WTC11 (cell line): ENCODE measurements around the gene SIM2. TPM values are rescaled to one million over a fixed set of nuclear protein-coding genes. Genes with fewer than 3 reads are reported as not detected.

Source experiments
- ATAC-seq: fragments of 200-7000 bp; cut with Tn5 transposase; 2 replicates; pipeline ENCODE4 v1.10.0; 2021; ENCODE audit warnings: mild to moderate bottlenecking, moderate library complexity
- CTCF ChIA-PET: fragments of 300-600 bp; sonication (Branson Sonifier 250); formaldehyde crosslinking; loops from one replicate; lab custom pipeline; 2021; ENCODE audit warnings: antibody characterized with exemption; lab: Charles Lee
- POLR2A ChIA-PET: fragments of 350-600 bp; sonication (Branson Sonifier 250); formaldehyde crosslinking; loops from one replicate; lab custom pipeline; 2021; ENCODE audit warnings: antibody characterized with exemption; lab: Charles Lee
- DNase-seq: peaks from one replicate; pipeline ENCODE4 v3.0.0; 2021; ENCODE audit warnings: low spot score
- H3K27ac Mint-ChIP-seq: 2 replicates; pipeline ENCODE4 v1.8.0; 2021; ENCODE audit warnings: mixed read lengths
- H3K27me3 Mint-ChIP-seq: 2 replicates; pipeline ENCODE4 v1.8.0; 2021; ENCODE audit warnings: low read depth, mild to moderate bottlenecking, moderate library complexity, mixed read lengths
- H3K36me3 Mint-ChIP-seq: 2 replicates; pipeline ENCODE4 v1.8.0; 2021; ENCODE audit warnings: mixed read lengths
- H3K4me1 Mint-ChIP-seq: 2 replicates; pipeline ENCODE4 v1.8.0; 2022; ENCODE audit warnings: mixed read lengths
- H3K4me3 Mint-ChIP-seq: 2 replicates; pipeline ENCODE4 v1.8.0; 2021; ENCODE audit warnings: mild to moderate bottlenecking, moderate library complexity, mixed read lengths
- H3K9me3 Mint-ChIP-seq: 2 replicates; pipeline ENCODE4 v1.8.0; 2021; ENCODE audit warnings: mixed read lengths
- CBFB ChIP-seq: sonication (generic); formaldehyde crosslinking; IDR thresholded peaks from 2 replicates; pipeline ENCODE4 v1.8.1; 2022; ENCODE audit warnings: mild to moderate bottlenecking, low read depth, missing genetic modification reagents
- ETV6 ChIP-seq: sonication (generic); formaldehyde crosslinking; IDR thresholded peaks from 2 replicates; pipeline ENCODE4 v1.8.1; 2022; ENCODE audit warnings: mild to moderate bottlenecking, missing genetic modification reagents
- FOXJ3 ChIP-seq: sonication (generic); formaldehyde crosslinking; IDR thresholded peaks from 2 replicates; pipeline ENCODE4 v1.9.0; 2021; ENCODE audit warnings: missing genetic modification reagents, mild to moderate bottlenecking, borderline replicate concordance
- FOXK1 ChIP-seq: sonication (generic); formaldehyde crosslinking; IDR thresholded peaks from 2 replicates; pipeline ENCODE4 v1.8.0; 2022; ENCODE audit warnings: mild to moderate bottlenecking, moderate library complexity, missing genetic modification reagents
- FOXP1 ChIP-seq: sonication (generic); formaldehyde crosslinking; IDR thresholded peaks from 2 replicates; pipeline ENCODE4 v1.8.0; 2022; ENCODE audit warnings: missing genetic modification reagents, mild to moderate bottlenecking, moderate library complexity, borderline replicate concordance
- GABPB1 ChIP-seq: sonication (generic); formaldehyde crosslinking; IDR thresholded peaks from 2 replicates; pipeline ENCODE4 v1.8.1; 2023; ENCODE audit warnings: mild to moderate bottlenecking, missing genetic modification reagents
- HMGXB4 ChIP-seq: sonication (generic); formaldehyde crosslinking; IDR thresholded peaks from 2 replicates; pipeline ENCODE4 v1.8.1; 2023; ENCODE audit warnings: mild to moderate bottlenecking, moderate library complexity, missing genetic modification reagents
- IRF2 ChIP-seq: sonication (generic); formaldehyde crosslinking; IDR thresholded peaks from 2 replicates; pipeline ENCODE4 v1.8.0; 2022; ENCODE audit warnings: low read depth, missing genetic modification reagents, borderline replicate concordance
- MYBL2 ChIP-seq: sonication (generic); formaldehyde crosslinking; IDR thresholded peaks from 2 replicates; pipeline ENCODE4 v1.8.1; 2023; ENCODE audit warnings: mild to moderate bottlenecking, moderate library complexity, missing genetic modification reagents
- TEAD1 ChIP-seq: sonication (generic); formaldehyde crosslinking; IDR thresholded peaks from 2 replicates; pipeline ENCODE4 v1.8.0; 2022; ENCODE audit warnings: mild to moderate bottlenecking, missing genetic modification reagents
- ZBTB43 ChIP-seq: sonication (generic); formaldehyde crosslinking; IDR thresholded peaks from 2 replicates; pipeline ENCODE4 v1.8.1; 2023; ENCODE audit warnings: mild to moderate bottlenecking, missing genetic modification reagents
- ZMAT4 ChIP-seq: fragments of 250-450 bp; sonication (Bioruptor Pico); IDR thresholded peaks from 2 replicates; pipeline ENCODE4 v1.9.0; 2021; ENCODE audit warnings: mild to moderate bottlenecking
- ZNF396 ChIP-seq: fragments of 250-450 bp; sonication (Bioruptor Pico); IDR thresholded peaks from 2 replicates; pipeline ENCODE4 v1.8.0; 2021; ENCODE audit warnings: mild to moderate bottlenecking, moderate library complexity, borderline replicate concordance
- ZNF532 ChIP-seq: fragments of 250-450 bp; sonication (Bioruptor Pico); IDR thresholded peaks from 2 replicates; pipeline ENCODE4 v1.9.0; 2021; ENCODE audit warnings: mild to moderate bottlenecking, borderline replicate concordance
- ZNF671 ChIP-seq: fragments of 250-450 bp; sonication (Bioruptor Pico); IDR thresholded peaks from 2 replicates; pipeline ENCODE4 v1.8.0; 2021; ENCODE audit warnings: mild to moderate bottlenecking
- total RNA-seq: library from RNA; stranded (reverse); gene quantifications from 3 replicates; pipeline ENCODE4 v1.2.3, GENCODE V29; 2021

SIM2 gene
- total RNA-seq, 1 experiment from 2014 or later = 0.17 TPM

GRCh38 chr21:36678538-36678937 is 20.4 kb upstream of the SIM2 start (continued):
- TF ChIP-seq ZNF532 (CRISPR knock-in tag) (no peak), FOXJ3 (CRISPR knock-in tag) (no peak), HMGXB4 (CRISPR knock-in tag) (no peak), ZNF396 (CRISPR knock-in tag) (no peak)

GRCh38 chr21:36681117-36681631 is 17.7 kb upstream of the SIM2 start:
- no peak for DNase-seq
- Mint-ChIP-seq H3K9me3 (peaks cover 23% of the 10 kb centered on the region), H3K27me3 (peaks cover 95% of the 10 kb centered on the region), H3K4me3 (no peak overlapping the region)
- ATAC-seq = no peak
- TF ChIP-seq IRF2 (CRISPR knock-in tag) = no peak
- TF ChIP-seq MYBL2 (CRISPR knock-in tag) = no peak
- no peak for TF ChIP-seq ETV6 (CRISPR knock-in tag)
- no peak for TF ChIP-seq GABPB1 (CRISPR knock-in tag)
- no peak for TF ChIP-seq FOXK1 (CRISPR knock-in tag)
- TF ChIP-seq CBFB (CRISPR knock-in tag) = no peak
- no peak for TF ChIP-seq ZNF671 (CRISPR knock-in tag)
- TF ChIP-seq ZBTB43 (CRISPR knock-in tag) = no peak
- TF ChIP-seq ZMAT4 (CRISPR knock-in tag) = no peak
- no peak for TF ChIP-seq FOXP1 (CRISPR knock-in tag)
- TF ChIP-seq TEAD1 (CRISPR knock-in tag) = no peak
- TF ChIP-seq, all 79 proteins: peak for 0
- peaks cover 9% of the 10 kb centered on the region for H3K4me1 Mint-ChIP-seq
- POLR2A ChIA-PET = no interaction called here
- peaks cover 8% of the 10 kb centered on the region; the same call in 1 of the 2 replicates for H3K36me3 Mint-ChIP-seq
- H3K27ac Mint-ChIP-seq = no peak overlapping the region
- CTCF ChIA-PET = interaction anchor here (1.7 kb wide), 1 partner anchor 50 kb away, joined by 3 read pairs; no protein-coding TSS in a partner anchor
